HG02798 (cell line): ENCODE results near the gene CXCL12.

ENCODE experiments used
- ATAC-seq: cut with Tn5 transposase; IDR thresholded peaks from one replicate; pipeline ENCODE4 v1.9.1; 2021; ENCODE audit warnings: mild to moderate bottlenecking; ENCODE audit not compliant: unreplicated experiment, poor library complexity

CXCL12 gene

DNA sequence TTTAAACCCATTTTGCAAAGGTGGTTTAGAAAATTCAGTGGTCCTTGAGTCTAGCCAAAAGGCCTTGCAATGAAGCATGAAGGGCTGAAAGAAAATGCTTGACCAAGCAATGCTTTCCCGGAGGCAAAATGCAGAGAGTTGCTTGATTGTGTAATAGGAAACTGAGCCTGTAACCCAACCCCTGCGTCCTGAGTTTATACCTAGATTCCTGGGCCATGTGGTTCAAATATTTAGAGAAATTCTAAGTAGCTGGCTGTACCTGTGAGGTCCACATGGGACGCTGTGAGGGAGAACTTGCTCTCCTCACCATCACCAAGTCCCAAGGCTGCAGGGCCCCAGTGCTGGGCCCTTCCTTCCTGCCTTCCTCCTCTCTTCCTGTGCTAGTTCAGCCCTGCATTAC is 45.7 kb downstream of the CXCL12 start:
- no peak for ATAC-seq

DNA sequence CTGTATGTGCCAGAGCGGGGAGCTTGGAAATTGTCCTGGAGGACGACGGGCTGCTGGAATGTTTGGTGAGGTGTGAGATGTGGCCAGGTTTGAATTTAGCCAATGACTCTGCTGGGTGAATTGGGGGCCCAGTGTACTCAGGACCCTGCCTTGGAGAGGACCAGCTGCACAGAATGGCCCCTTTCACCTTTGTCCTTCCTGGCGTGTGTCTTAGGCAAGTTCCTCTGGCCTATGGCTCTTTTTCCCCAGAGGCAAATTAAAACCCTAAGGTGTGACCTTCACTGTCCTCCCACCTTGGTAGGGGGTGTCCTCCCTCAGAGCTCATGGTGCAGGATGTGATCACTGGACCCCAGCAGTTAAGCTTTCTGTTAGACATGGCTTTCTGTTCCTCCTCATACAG is 47.8 kb downstream of the CXCL12 start:
- no peak for ATAC-seq

GRCh38 chr10:44335330-44336021 is 49.4 kb downstream of the CXCL12 start:
- no peak for ATAC-seq

GRCh38 chr10:44334621-44335184 is 50.2 kb downstream of the CXCL12 start:
- no peak for ATAC-seq

DNA sequence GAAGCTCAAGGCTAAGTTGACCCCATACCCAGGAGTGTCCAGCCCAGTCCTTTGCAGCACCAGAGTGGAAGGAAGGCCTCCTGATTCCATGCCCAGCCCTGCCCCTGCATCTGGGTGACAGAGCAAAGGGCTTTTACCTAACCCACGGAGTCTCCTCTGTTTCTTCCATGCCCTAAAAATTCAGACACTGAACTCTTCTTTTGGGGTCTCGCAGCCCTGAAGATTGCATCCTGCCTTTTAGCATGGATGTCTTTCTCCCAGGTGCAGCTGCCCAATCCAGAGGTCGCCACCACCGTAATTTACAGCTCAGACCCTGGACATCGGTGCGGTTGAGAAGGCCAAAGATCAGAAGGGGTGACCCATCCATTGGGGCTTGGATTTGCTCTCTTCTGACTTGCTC is 50.8 kb downstream of the CXCL12 start:
- no peak for ATAC-seq

DNA sequence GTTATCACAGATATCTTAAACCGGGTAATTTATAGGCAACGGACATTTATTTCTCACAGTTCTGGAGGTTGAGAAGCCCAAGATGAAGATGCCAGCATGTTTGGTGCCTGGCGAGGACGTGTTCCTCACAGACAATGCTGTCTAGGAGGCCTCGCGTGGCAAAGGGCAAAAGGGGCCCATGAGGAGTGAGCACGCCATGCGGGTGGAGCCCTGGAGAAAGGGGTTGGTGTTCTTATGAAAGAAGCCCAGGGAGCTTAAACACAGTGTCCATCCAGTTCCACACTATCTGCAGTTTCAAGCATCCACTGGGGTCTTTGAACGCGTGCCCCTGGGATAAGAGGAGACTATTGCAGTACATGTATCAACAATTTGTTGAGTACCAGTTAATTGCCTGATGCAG is 51.4 kb downstream of the CXCL12 start:
- ATAC-seq: no peak

DNA sequence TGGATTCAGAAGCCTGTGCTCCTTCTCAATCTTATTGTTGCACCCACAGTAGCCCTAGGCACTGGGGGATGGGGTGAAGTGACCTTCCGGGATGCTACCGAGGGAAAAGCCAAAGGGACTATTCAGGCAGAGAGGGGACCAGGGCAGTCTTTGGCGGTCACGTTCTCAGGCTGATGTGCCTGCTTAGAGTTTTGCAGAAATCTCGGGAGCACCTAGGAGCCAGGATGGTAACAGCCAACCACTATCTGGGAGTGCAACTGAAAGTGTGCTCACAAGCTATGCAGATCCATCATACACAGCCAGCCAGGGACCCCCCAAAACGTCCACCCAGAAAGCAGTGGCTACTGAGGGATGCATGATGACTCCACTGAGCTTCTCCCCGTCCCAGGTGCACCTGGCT is 52.4 kb downstream of the CXCL12 start:
- no peak for ATAC-seq

GRCh38 chr10:44330431-44330830 is 54.5 kb downstream of the CXCL12 start:
- no peak for ATAC-seq

- ATAC-seq: no peak
Observed at GRCh38 chr10:44327461-44327860, 57.4 kb downstream of the CXCL12 start.
